Activated naive CD4-positive, alpha-beta T cell (primary cell): ENCODE data around the gene REG1A.

ENCODE experiments used
- DNase-seq, 4 experiments: peaks; one replicate each; lab custom pipeline; 2025; lab: John Stamatoyannopoulos, UW

REG1A gene

GRCh38 chr2:79128406-79128805 is 8.1 kb downstream of the REG1A start:
- no peak for DNase-seq

- no peak for DNase-seq
Measured at GRCh38 chr2:79129260-79129659, 9.0 kb downstream of the REG1A start.

DNA sequence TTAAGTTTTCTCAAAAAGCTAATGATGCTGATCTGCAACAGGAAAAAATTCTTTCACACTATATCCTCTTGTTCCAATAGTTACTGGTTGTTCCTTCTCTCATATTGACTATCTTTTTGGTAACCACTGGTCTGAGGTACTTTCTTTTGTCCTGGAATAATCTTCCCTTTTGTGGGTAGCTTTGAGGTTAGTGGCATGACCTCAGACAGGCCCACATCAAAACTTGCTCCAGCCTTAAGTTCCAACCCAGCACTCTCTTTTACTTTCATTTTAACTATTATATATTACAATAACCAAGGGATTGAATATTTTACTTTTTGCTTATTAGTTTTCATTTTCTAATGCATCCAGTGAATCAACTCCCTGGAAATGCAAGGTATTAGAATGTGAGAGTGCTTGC is 9.5 kb downstream of the REG1A start:
- DNase-seq: no peak

GRCh38 chr2:79131687-79132086 is 11.4 kb downstream of the REG1A start:
- DNase-seq: no peak

DNA sequence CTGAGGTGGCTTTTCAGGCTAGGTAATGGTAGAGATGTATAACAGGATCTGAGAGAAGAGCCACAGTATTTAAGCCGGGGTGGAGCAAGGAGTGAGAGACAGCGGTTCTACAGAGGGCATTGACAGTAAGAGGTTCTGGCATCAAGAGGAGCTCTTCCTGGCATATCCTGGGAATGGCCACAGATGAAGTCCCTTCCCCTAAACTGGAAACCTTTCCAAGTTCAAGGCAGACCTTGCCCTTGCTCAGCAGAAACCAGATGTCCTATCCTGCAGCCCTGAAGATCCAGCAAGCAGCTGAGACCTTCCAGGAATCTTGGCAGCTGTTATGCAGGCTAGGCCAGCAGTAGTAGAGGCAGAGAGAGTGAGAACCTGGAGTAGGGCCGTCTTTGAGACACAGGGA is 18.1 kb downstream of the REG1A start:
- DNase-seq: no peak

DNA sequence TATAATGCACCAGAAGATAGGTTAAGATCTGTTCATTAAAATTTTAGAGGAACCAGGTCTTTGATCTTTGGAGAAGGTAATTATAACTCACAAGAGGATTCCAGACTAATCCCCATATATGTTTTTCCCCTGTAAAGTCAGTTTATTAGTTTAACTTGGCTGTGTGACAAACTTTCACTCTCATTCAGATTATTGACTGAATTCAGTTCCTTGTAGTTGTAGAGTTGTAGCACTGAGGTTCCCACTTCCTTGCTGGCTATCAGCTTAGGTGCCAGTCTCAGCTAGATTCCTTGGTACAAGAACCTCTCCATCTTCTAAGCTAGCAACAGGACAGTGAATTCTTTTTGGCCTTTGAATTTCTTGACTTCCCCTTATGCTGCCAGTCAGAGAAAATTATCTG is 19.1 kb downstream of the REG1A start:
- no peak for DNase-seq

DNA sequence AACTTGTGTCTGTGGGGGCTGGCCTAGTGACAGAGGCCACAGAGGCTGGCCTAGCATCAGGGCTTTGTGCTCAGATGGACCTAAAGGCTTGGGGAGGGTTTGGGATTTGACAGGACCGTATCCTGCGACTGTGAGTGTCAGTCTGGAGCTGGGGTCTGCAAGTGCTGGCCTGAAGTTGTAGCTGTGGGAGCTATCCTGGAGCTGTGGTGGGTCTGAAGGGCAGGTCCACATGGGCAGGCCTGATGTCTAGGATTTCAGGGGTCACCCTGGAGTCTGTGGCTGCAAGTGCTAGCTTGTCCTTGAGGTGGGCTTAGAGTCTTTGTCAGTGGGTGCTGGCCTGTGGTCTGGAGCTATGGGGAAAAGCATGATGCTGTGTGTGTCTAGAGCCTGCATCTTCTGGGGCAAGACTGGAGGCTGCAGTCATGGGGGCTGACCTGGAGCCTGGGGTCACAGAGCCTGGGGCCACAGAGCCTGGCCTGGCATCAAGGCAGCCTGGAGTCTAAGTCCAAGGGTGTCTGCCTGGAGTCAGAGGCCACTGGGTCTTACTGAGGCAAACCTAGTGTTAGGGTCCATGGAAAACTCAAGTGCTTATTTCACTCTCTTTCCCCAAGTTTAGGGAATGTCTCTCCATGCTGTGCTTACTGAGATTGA is 35.7 kb downstream of the REG1A start:
- no peak for DNase-seq

DNA sequence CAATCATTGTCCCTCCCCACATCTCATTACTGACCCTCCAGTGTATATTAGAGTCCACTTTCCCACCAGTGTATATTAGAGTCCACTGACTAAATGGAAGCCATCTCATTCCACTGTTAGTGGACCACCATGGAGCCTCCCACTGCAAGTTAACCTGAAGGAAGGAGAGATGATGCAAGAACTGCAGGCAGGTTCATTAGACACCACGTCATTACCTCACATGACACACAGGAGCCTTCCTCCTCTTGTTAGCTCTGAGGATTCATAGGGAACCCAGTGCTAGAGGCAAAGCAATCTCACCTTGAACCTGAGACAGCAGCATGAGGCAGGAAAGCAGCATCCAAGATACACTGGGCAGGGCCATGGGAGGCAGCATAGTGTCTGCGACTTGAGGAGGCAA is 38.7 kb downstream of the REG1A start:
- no peak for DNase-seq

- no peak for DNase-seq
Measured at GRCh38 chr2:79159653-79160052, 39.4 kb downstream of the REG1A start, which contains the start of gene REG3A. REG3A (minus strand) TSS chr2:79159753; CDS start chr2:79159405, 348 bp downstream.

DNA sequence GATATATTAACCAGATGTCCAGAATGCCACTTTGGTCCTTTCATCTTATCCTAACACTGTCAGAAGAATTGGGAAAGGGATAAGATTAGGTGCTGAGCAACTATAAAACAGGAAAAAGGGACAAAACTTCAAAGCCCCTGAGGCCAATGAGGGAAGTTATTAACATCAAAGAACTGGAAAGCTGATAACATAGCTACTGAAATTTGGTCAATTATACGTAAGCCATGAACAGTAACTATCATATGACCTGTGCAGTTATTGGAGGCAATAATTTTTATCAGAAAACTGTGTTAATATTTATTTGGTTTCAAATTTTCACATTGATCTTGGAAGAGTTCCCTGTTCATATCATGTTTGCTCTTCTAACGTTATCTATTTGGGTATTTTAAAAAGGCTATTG is 41.8 kb downstream of the REG1A start:
- DNase-seq: no peak

DNA sequence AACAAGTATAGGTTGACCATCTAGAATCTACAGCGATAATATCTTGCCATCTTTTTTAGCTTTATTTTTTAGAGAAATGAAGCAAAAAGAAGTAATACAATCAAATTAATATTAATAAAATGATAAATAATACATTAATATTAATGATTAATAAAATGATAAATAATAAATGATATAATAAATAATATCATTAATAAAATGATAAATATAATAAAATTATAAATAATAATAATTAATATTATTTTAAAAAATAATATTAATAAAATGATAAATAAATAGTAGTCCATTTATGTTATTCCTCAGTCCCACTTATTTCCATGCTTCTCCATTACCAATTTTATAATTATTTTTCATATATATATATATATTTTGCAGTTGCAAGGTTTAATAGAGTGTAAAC is 42.5 kb downstream of the REG1A start:
- DNase-seq: no peak

DNA sequence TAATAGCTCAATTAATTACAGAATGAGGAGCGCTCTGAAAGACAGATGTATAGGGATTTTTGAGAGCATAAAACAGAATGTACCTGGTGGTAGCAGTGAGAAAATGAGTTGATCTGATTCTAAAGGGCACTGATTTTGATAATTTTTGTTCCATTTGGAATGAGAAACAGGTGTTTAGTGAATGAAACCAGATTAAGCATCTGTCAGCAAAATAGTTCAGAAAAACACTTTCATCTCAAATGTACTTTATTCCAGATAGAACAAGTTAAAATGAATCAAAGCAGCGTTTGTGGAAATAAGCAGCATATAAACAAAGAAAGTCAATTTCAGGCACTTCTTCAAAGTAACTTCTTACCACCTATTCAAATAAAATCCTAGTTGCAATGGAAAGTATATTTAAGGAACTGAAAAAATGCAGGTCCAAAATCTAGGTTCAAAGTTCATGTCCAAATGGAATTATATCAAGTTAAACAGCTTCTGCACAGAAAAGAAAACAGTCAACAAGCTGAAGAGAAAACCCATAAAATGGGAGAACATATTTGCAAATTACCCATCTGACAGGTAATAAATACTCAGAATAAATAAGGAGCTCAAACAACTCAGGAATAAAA is 51.2 kb downstream of the REG1A start:
- DNase-seq: no peak
